HG03520 (cell line): ENCODE data around the gene STRBP.

Source experiments
- ATAC-seq: cut with Tn5 transposase; IDR thresholded peaks from one replicate; pipeline ENCODE4 v1.9.1; 2021; ENCODE audit warnings: mild to moderate bottlenecking, moderate library complexity; ENCODE audit not compliant: unreplicated experiment

Gene STRBP

DNA sequence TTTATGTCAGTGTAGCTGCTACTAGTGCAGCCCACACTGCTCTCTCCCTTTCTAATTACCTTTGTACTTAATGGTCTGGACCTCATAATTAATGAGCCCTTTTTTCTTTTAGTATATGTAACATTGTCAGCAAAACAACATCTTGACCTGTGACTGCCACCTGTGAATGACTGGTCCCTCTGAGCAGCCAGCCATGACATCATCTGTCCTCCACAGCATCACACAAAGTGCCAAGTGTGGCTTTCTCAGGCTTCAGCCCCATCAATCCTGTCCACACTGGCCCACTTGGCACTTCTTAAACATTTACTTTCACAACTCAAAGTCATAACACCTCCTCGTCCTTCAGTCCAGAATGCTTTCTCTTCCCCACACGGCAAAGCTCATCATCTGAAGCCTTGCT, 130.2 kb downstream of the STRBP start:
- ATAC-seq, result no peak

DNA sequence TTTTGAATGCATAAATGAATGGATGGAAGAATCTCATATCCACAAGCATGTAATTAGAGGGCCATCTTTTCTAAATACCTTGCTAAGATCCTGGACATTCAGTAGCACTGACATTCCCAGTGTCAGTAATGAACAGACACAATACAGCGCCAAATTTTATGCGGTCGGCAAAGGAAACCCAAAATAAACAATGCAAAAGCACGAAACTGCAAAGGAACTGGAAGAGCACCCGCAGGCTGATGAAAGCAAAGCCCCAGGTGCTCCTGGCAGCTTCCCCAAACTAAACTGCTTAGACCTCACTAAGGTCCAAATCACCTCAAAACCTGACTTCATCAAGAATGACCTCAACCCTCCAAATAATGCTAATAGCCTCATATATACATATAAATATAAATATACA, 133.0 kb downstream of the STRBP start:
- no peak for ATAC-seq

DNA sequence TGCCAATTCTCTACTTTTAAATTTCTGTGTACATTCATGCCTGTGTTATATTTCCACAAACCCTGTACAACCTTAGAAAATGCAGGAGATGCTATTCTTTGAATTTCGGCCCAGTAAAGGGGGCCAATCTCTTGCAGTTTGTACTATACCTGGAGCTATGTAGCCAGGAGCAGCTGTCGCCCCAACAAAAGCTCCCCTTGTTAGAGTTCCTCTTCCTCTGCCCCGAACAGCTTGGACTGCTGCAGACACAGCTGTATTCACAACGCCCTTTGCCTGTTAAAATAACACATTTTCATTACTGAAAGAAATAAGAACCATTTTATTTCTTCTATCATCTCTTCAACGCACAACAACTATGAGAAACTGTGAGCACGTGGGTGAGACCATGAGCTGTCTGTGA, 135.7 kb downstream of the STRBP start:
- no peak for ATAC-seq

DNA sequence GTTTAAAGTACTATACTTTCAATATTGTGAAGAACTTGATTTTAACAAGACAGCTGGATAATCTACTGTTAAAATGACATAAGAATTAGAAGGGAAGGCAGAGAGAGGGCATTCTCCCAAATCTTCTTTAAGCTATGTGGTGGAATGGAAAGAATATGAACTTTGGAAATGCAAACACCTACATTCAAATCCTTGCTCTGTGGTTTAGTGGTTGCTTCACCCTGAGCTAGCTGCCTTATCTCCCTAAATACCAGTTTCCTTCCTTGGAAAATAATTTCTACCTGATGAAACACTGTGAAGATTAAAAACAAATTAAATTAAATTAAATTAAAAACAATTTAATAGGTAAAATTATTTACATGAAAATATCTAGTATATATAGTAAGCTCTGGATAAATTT, 136.4 kb downstream of the STRBP start:
- no peak for ATAC-seq

DNA sequence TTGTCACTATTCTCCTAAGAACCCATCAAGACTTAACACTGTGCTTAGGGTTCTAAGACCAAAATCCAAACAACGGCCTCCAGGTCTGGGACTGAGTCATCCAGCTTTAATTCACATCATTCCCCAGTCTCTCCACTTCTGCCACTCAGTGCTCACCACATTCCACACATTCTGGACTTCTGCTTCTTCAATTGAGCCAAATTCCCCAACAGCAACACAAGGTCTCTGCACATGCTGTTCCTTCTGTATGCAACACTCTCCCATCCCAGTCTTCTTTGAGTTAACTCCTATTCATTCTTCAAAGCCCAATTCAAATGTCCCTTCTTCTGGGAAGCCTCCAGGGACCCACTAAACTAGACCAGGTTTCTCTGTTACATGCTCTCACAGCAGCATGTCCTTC, 137.1 kb downstream of the STRBP start:
- ATAC-seq, result no peak

DNA sequence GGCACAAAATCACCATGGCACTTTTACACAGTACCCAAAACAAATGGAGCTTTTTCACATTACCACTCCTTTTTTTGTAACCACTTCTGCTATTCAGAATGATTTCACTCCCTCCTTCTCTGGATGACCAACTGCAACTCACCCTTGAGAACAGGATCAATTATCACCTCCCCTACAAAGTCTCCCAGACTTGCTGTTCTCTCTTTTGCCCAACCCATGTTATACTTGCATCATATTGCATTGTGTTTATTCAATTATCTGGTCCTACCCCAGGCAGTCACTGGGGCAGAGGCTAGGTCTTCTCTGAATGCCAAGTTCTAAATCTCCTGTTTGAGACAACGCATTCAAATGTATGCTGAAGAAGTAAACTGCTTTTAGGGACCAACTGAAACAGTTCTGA, 139.0 kb downstream of the STRBP start:
- no peak for ATAC-seq

DNA sequence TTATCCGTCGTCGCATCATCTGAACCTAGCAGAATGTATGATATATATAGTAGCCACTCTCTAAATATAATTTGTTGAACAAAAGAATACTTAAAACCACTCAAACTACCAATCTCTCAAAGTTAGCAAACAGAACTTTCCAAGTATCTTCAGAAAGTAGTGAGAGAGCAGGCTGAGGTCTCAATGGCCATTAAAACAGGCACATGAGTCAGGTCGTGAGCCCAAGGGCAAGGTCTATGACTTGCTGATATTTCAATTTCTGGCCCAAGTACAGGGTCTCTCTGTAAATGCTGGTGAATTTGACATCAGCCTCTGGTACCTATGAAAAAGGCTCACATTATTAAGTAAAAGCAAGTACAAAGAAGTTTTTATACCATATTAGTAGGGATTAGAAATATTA, 139.8 kb downstream of the STRBP start:
- ATAC-seq, result no peak

DNA sequence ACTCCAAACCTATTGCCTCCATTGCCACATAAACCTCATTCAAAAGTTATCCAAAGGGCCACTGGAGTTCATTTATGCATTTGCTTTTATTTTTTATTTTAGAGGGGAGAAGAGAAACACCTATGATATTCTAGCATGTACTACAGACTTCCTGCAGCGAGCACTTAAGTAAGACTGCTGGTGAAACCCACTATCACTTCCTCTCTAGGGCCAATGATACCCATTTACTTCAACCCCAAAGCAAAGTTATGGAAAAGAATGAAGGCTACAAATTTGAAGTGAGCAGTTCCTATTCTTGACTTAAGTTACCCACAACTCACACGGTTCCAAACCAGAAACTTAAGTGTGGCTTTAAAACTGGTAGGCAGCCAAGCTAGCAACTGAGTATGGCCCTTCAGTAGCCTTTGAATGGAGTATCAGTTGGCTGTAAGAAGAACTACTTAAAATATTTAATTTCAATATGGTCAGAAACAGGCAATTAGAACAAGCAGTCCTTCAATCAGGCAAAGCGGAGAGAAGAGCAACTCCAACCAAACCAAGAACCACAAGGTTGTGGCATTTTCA, 140.8 kb downstream of the STRBP start:
- no peak for ATAC-seq

DNA sequence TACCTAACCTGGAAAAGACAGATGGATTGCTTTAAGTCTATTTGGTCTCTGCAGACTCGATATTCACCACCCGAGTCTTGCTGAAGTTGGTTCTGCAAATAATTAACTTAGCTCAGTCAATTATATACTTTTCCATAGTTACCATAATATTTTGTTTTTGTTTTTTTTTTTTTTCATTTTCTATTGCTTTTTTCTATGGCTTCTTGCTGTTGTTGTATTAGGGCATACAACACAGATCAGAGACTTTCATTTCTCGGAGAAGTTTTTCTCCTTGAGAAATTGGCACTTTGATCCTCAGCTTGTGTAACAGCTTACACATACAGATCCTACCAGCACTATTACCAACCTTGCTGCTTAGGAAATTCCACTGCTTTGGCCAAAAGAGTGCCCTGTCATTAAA, 146.9 kb downstream of the STRBP start:
- ATAC-seq, result no peak

DNA sequence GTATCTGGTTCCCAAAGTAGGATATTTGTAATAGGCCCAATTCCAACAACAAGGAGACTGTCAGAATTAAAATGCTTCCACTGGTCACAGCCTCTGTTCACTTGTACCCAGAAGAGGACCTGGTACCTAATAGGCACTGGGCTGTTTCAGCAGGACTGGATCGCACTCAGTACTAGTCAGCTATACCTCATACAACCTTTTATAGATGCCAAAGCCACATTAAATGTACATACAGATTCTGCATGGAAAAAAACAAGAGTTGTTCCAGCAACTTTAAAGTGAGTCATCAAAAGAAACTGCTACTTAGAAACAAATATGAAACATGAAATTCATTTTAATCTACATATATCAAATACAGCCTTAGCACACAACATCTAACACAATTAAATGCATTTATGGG, 147.4 kb downstream of the STRBP start:
- ATAC-seq, result no peak

DNA sequence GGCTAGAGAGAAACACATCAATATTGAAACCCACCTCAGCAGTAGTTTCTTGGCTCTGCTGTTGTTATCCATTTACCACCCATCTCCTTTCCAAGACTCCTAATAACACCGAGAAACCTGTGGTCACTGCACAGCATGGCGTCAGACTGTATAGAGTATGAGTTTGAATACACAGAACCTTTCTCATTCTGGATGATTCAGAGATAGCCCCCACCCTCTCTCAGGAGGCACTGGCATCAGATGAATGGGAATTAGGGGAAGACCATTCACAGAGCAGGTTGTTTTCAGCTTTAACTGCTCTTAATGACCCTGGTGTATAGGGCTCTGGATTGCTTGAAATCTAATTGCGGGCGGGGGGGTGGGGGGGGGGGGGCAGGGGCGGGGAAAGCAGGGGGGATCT, 148.3 kb downstream of the STRBP start:
- no peak for ATAC-seq

DNA sequence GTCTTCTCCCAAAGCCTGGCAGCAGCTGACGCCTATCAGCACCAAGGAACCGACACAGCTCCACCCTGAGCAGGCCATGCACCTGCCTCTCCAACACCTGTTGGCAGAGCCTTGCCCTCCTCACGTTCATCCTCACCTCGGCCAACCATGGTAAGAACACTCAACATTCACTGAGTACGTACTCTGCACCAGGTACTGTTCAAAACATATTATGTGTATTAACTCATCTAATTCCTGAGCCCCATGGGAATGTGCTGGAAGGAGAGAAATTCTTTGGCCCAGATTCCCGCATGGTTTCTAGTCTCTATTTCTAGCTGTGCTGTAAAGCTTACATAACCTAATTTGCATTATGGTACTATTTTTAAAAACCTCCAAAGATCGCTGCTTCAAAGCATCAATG, 148.8 kb downstream of the STRBP start:
- ATAC-seq, result no peak

DNA sequence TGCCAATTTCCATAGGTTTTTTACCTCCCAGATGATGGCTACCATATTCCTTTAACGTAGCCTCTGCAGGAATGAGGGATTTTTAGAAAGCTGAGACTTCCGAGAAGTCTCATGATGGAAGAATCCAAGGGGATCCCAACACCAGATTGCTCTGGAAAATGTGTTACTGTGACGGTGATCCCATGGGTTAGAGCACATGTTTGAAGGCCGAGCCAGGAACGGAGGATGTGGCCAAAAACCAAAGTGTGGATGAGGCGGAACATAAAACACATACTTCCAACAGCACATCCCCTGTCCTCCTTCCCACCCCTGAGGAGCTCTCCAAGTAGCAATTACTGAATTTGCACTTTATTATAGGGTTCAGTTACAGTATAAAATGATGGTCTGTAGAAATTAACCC, 152.3 kb downstream of the STRBP start:
- no peak for ATAC-seq

DNA sequence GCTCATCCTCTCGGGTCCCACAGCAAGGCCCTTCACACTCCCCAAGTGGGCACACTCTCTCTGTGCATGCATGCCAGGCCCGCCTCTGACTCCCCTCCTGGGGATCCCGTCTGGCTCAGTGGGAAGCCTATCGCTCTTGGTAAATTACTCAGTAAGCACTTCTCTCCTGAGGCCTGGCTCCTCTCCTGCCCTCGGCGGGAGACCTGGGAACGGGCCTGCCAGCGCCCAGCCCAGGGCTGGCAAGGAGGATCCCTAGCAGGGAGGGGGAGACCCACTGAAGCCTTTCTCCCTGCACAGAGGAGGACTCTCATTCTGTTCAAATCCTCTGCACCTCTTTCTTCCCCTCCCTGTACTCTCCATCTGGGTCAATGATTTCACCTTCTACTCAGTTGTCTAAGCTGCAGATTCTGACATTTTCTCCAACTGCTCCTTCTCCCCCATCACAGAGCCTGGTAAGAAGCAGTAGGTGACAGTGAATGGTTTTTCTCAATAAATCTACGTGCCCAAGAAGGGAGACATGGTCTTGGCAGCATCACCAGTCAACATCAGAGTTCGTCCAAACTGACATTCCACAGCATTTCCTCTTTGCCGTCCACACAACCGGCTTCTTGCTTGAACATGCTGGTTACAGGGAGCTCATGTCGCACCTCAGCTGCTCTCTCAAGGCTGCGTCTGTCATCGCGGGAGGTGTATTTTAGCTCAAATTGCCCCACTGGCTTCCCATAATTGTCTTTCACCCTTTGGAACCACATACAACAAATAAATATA, 153.1 kb downstream of the STRBP start:
- no peak for ATAC-seq

DNA sequence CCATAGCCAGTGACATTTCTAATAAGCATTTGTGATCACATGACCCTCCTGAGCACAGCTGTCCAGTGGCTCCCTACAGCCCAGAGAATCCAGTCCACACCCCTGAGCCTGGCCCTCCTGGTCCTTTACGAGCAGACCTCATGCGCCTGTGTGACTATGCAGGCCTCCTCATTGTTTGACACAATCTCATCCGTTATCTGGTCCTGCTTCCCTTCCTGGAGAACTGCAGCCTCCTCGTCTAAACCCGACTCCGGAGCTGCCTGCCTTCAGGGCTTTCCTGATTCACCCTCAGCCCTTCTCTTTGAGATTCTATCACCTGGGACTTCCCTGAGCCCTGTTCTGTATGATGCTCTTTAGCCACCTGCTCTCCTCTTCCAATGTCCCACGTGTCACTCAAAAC, 155.2 kb downstream of the STRBP start:
- no peak for ATAC-seq

DNA sequence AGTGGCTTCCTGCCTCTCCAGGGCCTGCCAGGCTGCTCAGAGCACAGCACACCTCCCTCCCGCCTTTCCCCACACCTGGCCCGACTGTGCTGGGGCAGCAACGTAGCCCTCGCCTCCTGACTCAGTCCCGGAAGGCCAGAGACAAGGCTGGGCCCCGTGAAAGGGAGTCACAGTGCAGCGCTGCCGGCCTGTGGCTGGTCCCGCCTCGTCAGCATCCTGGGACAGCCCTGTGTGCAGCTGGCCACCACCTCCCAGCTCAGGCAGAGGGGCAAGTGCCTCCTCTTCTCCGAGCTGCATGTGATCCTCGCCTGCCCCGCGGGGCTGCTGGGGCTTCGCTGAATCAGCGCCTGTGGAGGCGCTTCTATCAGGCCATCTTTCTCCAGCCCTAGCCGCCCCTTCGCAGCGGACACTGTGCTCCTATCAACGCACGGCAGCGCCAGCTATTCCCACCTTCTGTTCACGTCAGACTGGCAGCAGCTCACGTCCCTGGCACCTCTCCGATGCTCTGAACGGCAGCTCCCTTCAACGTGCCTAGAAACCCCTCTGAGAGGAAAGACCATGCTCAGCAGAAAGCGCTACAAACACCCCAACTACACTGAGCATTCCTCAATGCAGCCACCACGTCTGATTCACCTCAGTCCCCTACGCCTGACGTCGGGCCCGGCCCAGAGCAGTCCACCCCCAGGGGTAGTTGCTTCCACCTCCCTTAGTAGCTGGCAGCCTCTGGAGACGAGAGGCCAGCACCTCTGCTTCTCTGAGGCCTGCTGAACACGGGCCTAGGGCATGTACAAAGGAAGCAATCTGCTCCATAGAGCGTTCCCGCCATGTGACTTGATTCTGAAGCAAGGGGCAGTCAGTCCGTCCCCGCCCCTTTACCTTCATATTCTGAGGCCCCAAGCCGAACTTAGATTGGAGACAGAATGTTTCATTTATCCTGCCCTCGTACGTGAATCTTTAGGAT, 156.1 kb downstream of the STRBP start:
- no peak for ATAC-seq

DNA sequence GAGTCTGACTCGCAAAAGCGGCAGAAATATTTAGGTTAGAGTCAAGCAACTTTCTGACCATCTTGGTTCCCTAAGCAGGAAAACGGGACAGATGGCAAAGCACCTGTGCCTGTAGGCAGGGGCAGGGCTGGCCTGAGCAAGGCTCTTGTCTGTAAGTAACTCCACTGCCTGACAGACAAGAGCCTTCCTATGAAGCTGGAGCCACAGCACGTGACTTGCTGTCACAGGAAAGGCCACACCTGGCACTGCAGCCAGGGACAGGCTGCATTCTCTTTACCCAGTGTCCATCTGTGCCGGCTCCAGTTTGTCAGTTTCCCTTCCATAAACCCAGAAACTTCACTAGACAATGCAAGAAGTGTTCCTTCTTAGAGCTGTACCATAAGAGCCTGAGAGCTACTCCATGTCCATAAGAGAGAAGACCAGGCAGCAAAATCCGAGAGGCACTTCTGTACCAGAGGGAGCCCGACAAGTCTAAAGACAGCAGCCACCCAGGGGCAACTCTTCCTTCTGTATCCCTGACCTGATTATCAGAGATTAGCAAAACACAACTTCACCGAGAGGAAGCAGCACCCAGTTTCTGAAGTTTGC, 156.9 kb downstream of the STRBP start:
- no peak for ATAC-seq

DNA sequence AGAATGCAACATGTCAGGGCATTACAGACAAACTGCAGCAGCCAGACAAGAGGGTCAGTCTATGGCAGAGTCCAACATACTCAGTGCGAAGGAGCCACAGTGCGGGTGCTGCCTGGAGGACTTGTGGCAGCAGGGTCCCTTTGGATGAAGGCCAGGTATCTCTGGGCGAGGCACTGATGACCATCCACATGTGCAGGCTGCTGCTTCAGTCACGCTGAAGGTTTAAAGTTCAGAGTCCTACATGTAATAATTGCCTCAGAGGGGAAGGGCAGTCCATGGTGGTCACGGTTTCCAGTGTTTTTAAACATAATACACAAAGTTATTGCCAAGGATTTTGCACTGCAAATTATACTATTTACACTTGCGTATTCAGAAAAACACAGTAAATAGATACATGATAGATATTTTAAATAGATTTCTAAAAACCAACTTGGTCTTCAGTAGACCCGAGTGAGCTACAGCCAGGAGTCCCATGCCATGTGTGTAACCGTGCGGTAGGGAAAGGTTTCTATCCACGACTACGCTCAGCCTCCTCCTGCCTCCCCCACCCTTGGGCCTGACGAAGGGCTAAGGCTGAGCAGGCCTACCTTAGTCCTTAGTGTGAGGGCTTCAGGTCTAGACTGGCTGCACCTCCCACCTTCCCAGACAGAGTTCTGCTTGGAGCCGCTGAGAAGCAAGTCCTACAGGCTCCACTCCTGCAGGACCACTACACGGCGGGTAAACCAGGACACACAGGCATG, 158.7 kb downstream of the STRBP start:
- no peak for ATAC-seq

DNA sequence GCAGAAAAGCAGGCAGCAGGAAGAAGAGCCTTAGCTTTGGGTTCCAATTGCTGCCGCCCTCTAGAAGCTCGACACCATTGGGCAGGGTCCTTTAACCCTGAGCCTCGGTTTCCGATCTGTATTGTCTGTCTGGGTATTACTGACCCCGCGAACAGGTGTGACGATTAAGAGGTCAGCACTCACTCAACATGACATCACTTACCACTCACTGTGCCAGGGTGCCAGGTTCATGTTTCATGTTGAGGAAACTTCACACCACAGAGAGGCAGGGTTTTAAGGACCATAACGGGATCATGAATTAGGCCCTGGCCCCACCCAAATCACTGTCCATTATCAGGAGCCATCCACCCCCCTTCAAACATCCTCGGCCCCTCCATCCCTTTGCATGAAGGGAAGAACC, 159.4 kb downstream of the STRBP start:
- no peak for ATAC-seq

DNA sequence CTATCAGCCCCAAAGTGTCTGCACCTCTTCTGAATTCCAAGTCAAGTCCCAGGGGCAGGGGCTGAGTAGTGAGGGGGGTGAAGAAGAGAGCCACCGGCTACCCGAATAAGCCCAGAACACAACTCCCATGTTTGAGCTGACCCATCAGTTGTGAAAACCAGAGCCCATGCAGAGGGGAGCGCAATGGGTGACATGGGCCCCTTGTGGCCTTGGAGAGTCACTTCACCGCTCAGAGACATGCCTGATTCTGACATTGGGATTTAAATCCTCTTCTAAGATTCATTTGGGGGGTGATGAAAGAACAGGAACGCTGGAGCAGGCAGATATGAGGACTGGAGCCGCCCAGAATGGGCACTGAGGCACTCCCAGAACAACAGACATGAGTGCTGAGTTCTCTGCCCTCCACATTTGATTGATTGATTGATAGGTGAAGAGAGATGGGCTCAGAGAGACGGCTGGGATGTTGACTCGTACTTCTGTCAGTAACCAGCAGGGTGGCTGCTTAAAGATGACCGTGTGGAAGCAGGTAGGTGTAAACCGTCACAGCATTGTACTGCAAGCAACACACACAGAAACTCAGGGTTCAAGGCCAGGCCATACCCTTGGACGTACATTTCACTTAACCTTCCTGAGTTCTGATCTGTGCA, 160.6 kb downstream of the STRBP start:
- no peak for ATAC-seq
